ENCODE measurements around the gene DTX3.
A peak's percentile ranks its signal among the peaks of the same experiment; 100 is the strongest.

Gene DTX3

GRCh38 chr12:57590479-57590863 is 14.2 kb upstream of the DTX3 start:
- DNase-seq (ENCODE audit: low spot score), result no peak
- TF ChIP-seq CTCF (IDR thresholded peaks at IDR 0.05), result no peak
- Histone ChIP-seq H3K27ac (peak overlapping the region; percentile 77), H3K4me3 (peak overlapping the region; percentile 74)

GRCh38 chr12:57590864-57591781 is 13.5 kb upstream of the DTX3 start, which contains the start of gene PIP4K2C:
TSS of gene PIP4K2C (plus strand) at chr12:57591192. CDS start at chr12:57591290, 98 bp downstream.
- H3K27ac ChIP-seq, result peak within 1 kb of the TSS; percentile 77
- H3K4me3 ChIP-seq, result peak within 1 kb of the TSS; percentile 74
- no peak for TF ChIP-seq CTCF (IDR thresholded peaks at IDR 0.05)
- peak; percentile 86 for DNase-seq (ENCODE audit: low spot score)

GRCh38 chr12:57591782-57592325 is 12.8 kb upstream of the DTX3 start:
- DNase-seq (ENCODE audit: low spot score), result no peak
- Histone ChIP-seq H3K27ac (peak overlapping the region in 1 of 2 donors; percentile 77), H3K4me3 (peak overlapping the region; percentile 74)
- no peak for TF ChIP-seq CTCF (IDR thresholded peaks at IDR 0.05)

GRCh38 chr12:57592551-57593165 is 12.0 kb upstream of the DTX3 start:
- no peak for TF ChIP-seq CTCF (IDR thresholded peaks at IDR 0.05)
- peak overlapping the region; percentile 74 for H3K4me3 ChIP-seq
- DNase-seq (ENCODE audit: low spot score), result no peak
- H3K27ac ChIP-seq, result no peak overlapping the region

GRCh38 chr12:57593187-57593586 is 11.4 kb upstream of the DTX3 start:
- Histone ChIP-seq H3K27ac (no peak overlapping the region), H3K4me3 (no peak overlapping the region)
- DNase-seq (ENCODE audit: low spot score), result no peak
- no peak for TF ChIP-seq CTCF (IDR thresholded peaks at IDR 0.05)

- no peak overlapping the region for H3K4me3 ChIP-seq
- H3K27ac ChIP-seq, result no peak overlapping the region
- no peak for DNase-seq (ENCODE audit: low spot score)
- no peak for TF ChIP-seq CTCF (IDR thresholded peaks at IDR 0.05)
Measured at GRCh38 chr12:57600395-57600794, 4.2 kb upstream of the DTX3 start.
